SKM-1 (cell line): Measurements from ENCODE around the gene ETF1.

ENCODE experiments used
- DNase-seq: peaks from one replicate; lab custom pipeline; 2025; ENCODE audit not compliant: unreplicated experiment; lab: John Stamatoyannopoulos, UW

The ETF1 gene

DNA sequence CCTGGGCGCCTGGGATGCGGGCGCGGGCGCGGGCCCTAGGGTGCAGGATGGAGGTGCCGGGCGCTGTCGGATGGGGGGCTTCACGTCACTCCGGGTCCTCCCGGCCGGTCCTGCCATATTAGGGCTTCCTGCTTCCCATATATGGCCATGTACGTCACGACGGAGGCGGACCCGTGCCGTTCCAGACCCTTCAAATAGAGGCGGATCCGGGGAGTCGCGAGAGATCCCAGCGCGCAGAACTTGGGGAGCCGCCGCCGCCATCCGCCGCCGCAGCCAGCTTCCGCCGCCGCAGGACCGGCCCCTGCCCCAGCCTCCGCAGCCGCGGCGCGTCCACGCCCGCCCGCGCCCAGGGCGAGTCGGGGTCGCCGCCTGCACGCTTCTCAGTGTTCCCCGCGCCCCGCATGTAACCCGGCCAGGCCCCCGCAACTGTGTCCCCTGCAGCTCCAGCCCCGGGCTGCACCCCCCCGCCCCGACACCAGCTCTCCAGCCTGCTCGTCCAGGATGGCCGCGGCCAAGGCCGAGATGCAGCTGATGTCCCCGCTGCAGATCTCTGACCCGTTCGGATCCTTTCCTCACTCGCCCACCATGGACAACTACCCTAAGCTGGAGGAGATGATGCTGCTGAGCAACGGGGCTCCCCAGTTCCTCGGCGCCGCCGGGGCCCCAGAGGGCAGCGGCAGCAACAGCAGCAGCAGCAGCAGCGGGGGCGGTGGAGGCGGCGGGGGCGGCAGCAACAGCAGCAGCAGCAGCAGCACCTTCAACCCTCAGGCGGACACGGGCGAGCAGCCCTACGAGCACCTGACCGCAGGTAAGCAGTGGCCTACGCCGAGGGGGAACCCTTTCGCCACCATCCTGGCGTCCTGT is 77.5 kb downstream of the ETF1 start, which contains the start of gene EGR1:
Gene EGR1 (plus strand): TSS at position 219 of the 864 bp plus-strand sequence. CDS start 283 bp downstream, at position 502.
- peak; percentile 86 for DNase-seq

DNA sequence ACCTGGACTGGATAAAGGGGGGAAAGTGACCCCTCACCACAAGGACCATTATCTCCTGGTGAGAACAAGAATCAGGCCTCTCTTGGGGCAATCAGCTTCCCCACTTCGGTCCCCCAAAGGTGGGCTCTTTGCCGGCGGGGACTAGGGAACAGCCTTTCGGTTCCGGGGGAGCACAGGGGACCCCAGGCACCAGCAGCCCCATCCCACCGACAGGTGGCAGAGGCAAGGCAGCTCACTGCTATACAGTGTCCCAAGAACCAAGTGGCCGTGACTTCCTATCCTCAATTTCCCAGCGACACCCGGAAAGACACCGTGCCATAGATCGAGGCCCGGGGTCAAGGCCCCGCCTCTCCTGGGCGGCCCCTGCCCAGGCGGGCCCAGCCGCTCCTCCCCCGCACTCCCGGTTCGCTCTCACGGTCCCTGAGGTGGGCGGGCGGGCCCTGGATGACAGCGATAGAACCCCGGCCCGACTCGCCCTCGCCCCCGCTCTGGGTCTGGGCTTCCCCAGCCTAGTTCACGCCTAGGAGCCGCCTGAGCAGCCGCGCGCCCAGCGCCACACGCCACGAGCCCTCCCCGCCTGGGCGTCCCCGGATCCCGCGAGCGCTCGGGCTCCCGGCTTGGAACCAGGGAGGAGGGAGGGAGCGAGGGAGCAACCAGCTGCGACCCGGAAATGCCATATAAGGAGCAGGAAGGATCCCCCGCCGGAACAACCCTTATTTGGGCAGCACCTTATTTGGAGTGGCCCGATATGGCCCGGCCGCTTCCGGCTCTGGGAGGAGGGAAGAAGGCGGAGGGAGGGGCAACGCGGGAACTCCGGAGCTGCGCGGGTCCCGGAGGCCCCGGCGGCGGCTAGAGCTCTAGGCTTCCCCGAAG is 78.4 kb downstream of the ETF1 start:
- peak; percentile 95 for DNase-seq

DNA sequence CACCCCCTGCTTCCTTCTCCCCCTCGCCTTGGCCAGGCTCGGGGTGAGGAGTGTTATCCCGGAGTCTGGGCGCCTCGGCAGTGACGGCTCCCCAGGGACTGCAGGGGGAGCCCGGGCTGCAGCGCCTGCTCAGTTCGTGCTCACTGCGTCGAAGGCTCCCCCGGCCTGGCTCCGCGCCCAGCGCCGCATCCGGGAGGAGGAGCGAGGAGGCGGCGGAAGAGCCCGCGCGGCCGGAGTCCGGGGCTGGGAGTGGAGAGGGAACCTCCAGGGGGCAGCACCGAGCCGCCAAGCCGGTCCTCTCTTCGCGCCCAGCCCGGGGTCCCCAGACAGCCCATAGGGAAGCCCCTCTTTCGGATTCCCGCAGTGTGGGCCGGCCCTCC is 79.0 kb downstream of the ETF1 start:
- DNase-seq: peak; percentile 81

DNA sequence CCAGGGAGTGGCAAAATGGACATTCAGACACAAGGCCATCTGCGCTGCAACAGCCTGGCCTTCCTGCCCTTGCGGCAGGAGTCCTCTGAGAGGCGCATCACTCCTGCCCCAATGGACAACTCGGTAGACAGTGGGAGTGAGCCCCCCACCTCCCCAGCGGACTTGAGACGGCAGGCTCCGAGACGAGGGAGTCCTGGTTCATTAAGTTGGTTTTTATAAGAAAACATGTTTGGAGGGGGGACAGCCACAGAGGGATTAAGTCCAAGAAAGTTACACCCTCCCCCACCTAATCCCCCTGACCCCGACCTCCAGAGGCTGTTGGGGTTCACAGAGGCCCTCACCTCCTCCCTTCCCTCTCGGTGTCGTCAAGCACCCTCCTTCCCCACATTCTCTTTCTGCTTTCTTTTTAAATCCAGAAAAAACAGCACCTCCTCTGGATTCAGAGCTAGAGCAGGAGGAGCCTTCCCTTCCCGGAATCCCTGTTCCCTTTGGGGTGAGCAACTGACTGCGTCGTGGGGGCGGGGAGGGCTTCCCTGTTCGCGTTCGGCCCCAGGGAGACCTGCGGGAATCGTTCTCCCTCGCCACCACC is 79.5 kb downstream of the ETF1 start:
- DNase-seq: no peak

DNA sequence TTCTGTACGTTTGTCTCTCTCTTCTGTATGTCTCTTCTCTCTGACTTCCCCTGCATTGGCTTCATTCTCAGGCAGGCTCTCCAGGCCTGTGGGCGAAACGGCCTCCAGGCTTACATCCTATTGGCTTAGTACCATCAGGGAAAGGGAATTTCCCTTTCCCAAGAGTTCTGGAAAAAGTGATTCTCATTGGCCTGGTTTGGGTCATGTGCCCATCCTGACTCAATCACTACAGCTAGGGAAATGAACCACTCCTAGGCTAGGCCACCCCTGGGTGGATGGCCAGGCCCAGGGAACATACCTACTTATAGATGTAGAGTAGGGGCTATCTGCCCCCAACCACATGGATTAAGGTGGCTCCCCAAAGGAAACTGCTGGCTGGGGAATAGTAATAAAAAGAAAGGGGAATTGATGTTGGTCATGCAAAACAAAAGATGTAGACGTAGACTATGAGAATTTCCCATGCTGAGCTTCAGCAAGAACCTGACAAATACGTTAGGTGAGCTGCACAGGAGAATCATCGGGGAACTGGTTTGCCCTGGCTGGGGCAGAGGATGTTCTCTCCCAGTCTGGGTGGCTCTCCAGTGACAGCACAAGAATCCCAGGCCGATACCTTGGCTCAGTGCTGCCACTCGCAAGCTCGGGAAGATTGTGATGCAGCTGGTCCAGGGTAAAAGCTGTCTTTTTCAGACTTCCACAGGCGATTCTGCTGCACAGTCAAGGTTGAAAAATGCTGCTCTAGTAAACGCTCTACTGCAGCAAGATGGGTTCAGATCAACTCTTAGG is 81.5 kb downstream of the ETF1 start:
- DNase-seq: no peak

DNA sequence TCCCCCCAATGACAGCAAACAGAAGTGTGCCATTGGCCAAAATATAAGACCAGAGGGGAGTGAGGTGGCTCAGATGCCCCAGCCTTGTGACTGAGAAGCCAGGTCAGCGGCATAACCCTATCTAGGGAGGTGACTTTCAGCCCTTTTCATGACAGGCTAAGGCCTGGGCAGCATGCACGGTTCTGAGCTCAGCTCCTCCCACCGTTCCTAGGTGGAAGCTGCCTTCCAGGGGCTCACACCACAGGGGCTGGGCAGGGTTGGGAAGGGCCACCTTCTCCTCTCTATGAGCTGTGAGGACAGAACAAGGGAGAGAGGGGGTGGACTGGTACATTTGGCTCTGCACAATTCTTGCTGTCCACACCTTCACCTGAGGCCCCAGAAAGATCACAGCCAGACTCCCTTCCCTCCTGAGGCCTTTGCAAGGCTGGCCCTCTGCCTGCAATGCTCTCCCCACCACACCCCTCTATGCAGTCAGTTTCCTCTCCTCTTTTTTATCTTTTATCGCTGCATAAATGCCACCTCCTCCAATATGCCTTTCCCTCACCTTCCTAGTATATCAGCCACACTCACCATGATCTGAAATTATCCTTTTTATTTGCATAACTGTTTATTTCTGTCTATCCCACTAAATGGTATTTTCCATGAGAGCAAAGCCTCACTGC is 82.9 kb downstream of the ETF1 start:
- DNase-seq: no peak

DNA sequence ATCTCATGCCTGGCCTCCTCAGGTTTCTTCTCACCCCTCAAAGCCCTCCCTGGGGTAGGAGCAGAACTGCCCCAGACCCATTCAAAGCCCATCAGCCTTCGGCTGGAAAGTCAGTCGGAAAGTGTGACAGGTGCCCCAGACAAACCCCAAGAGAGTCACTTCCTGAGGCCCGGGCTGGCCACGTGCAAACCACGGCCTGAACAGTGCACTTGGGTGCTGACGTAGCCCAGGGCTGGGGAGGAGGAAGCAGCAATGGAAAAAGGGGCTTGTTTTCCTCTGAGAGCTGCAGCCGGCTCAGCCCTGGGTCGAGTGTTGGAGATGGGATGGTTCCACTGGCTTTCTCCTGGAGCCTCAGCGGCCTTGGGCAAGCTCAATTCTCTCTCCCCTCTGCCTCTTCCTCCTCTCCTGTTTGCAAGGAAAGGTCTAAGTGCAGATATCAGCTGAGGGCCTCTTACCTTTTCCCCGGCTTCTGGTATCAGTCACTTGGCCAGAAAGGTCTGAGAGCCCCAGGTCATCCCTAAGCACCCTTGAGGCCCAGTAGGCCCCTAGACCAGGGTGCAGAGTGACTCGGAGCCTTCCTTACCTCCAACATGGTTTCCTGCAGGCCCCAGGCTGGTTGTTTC is 83.6 kb downstream of the ETF1 start:
- no peak for DNase-seq

DNA sequence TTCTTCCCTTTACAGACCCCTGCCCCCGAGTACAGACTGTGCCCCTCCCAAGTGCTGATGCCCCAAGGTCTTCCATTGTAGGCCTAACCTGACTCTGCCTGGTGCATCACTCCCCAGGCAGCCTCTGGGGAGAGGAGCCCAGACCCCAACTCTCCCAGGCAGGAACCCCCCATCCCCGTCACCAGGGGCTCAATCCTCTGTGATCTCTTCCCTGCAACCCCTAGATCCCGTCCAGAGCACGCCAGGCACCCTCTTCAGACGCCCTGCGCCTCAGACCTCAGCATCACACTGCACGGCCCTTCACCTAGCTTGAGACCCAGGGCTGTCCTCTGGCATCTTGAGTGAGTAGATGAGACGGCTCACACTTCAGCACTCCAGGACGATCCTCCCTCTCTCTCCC is 84.2 kb downstream of the ETF1 start:
- DNase-seq: no peak

DNA sequence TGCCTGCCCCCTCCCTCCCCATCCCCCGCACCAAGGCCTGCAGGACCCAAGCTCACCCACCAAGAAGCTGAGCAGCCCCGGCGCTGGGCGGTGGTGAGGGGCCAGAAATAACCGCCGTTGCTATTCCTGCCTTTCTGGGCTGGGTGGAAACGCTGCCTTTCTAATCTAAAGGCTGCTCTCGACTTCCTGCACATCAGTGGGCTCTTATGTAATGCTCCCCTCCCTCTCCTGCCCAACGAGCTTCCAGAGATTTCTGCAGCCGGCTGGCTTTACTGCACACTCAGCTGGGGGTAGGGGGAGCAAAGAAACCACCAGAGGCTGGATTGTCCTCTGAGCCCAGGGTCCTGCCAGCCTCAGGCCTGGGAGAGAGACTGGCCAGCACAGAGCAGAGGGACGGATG is 84.7 kb downstream of the ETF1 start:
- no peak for DNase-seq

DNA sequence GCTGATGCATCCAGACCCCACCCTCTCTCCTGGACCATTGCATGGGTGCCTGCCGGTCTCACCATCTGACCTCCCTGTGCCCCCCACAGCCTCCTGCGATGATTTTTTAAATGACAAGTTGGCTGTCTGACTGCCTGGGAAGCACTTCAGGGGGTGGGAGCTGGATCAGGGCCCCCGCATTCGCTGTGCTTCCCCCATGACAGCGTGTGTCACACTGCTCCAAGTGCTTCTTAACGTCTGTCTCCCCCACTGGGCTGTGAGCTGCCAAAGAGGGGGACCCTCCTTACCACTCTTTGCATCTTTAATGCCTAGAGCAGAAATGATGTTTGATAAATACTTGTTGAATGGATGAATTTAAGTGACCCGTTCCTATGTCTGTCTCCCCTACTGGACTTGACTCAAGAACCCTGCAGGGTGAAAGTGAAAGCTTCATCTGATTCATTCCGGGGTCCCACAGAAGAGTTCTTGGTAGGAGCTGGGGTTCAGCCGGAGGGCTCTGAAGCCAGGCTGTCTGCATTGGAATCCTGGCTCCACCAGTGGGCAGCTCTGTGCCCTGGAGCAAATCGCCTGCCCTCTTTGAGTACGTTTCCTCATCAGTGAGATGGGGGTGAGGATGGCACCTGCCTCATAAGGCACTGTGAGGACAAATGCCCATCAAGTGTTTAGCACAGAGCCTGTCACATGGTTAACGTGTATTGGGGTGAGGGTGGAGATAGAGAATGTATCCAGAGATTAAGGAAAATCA is 85.3 kb downstream of the ETF1 start:
- DNase-seq: no peak
